Activated T-helper 9 cell treated with anti-CD3 and anti-CD28 coated beads, Interleukin-2, amount 50 U/mL, for 16 hours (primary cell): ENCODE data around the gene LAYN.

Experiments used
- DNase-seq: peaks from one replicate; pipeline ENCODE4 v3.0.0-alpha.2; 2020; ENCODE audit warnings: low read depth

Gene LAYN

GRCh38 chr11:111540114-111540936 lies at the start of gene LAYN:
Gene LAYN, plus strand, starts transcription at chr11:111540720. Its CDS starts 124 bp downstream, at chr11:111540844.
- no peak for DNase-seq

DNA sequence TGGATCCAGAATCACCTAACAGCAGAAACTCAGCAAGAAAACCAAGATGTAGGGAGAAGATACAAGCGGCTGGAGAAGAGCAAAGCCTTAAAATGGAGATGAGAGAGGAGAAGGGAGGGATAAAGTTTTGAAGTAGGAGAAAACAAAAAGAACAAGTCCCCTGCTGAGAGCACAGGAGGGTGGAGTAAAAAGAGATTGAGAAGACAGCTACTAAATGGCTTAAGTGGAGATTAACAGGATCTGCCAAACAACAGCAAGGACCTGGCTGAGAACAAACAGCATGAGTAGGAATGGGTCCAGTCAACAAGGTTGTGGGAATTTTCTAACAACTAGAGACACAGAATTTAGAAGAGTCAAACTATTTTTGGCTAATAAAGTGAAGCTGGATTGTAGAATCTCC lies 46.5 kb upstream of the LAYN start:
- no peak for DNase-seq

- no peak for DNase-seq
Observed at GRCh38 chr11:111499483-111499882, 41.0 kb upstream of the LAYN start.

DNA sequence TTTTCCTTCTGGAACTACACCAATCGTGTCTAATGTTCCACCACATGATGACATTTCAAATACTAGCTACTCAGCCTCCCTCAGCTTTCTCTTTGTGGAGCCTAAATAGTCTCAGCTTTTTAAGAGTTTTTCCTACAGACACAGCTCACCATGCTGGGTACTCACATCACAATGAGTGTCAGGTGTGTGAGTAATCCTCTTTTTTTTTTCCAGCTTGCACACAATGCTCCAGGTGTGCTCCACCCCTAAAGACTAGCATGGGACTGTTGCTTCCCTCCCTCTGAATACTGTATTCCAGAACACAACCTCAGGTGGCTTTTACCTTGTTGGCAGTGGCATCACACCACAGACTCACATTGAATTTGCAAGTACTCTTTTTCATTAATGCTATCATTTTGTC lies 40.0 kb upstream of the LAYN start:
- no peak for DNase-seq

- DNase-seq: no peak
Observed at GRCh38 chr11:111502611-111503010, 37.9 kb upstream of the LAYN start.

GRCh38 chr11:111510311-111510710 lies 30.2 kb upstream of the LAYN start:
- DNase-seq: no peak

DNA sequence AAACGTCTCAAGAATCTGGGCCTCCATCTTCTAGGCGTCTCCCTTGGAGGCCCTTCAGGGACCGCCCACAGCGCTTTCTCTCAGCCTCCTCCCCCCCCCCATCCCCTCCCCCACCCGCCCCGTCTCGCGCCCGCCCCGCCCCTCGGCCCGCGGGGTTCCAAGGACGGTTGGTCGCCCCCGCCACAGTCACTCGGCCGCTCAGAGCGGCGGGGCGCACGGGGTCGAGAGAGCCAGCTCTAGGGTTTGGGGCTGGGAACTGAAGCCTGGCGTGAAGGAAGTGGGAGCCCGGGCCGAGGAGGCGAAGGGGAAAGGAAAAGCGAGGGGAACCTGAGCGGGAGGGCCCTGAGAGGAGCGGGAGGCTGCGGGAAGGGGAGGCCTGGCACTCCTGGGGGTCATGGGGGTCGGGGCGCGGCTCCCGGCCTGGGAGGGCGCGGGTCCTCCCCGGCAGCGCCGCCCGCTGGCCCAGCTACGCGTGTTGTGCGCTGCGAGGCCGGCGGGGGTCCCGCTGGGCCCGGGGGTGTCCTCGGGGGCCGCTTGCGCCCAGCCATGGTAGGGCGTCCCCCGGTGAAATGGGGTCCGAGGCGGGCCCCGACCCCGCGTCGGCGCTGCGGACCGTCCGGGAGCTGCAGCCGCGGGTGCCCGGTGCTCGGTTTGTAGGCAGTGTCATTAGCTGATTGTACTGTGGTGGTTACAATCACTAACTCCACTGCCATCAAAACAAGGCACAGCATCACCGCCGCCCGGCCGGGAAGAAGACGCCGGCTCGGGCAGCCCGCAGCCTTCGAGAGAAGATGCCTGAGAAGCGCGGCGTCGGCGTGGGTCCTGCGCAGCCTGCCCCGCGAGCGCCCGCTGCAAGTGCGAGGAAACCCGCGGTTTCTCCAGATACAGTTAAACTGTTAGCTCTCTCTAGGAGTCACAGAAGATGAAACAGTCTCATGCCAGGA lies 28.0 kb upstream of the LAYN start, which contains the start of gene BTG4:
TSS of gene BTG4 (minus strand) at position 91 of the 944 bp plus-strand sequence. CDS start 13,610 bp downstream, outside the sequence.
- no peak for DNase-seq

- no peak for DNase-seq
Observed at GRCh38 chr11:111513240-111513605, 27.3 kb upstream of the LAYN start.

- no peak for DNase-seq
Observed at GRCh38 chr11:111514216-111515031, 26.1 kb upstream of the LAYN start, which contains the start of gene HOATZ. Gene HOATZ, plus strand, starts transcription at chr11:111514778. Its CDS starts 7 bp downstream, at chr11:111514785.

DNA sequence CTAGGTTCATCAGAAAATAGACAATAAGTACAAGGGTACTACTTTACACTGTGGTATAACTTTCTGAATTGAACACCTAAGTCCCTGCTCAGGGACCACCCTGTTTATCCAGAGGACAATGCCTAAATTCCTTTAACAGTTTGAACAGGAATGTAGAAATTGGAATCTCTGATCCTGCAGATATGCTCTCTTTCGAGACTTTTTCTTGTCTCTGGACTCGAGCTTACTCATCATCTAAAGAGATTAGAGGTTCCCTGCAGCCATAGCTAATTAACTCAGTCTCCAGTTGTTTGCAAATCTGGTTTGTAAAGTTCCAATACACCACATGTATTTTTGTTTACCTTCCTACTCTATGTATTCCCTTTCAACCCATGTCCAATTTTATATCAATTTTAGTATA lies 24.9 kb upstream of the LAYN start:
- no peak for DNase-seq

- DNase-seq: no peak
Observed at GRCh38 chr11:111518668-111519067, 21.9 kb upstream of the LAYN start.

GRCh38 chr11:111520560-111520959 lies 20.0 kb upstream of the LAYN start:
- DNase-seq: no peak

DNA sequence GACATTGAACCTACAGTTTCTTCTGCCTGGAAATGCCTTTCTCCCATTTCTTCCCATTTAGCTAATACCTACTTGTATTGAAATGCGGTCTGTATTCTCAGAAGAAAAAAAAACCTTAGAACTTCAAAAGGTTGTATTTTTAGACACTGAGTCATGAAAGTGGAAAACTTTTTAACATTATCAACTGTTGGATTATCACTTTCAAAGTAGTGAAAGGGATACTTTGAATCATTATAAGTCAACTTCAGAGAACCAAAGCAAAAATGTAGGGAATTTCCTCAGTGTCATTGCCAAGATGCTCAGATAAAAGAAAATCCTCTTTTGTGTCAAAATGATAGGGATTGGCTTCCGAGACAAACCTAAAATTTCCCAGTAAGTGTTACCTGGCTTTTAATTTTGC lies 19.4 kb upstream of the LAYN start:
- no peak for DNase-seq

GRCh38 chr11:111522426-111522825 lies 18.1 kb upstream of the LAYN start:
- no peak for DNase-seq

- DNase-seq: no peak
Observed at GRCh38 chr11:111523343-111523742, 17.2 kb upstream of the LAYN start.

- DNase-seq: no peak
Observed at GRCh38 chr11:111524056-111524455, 16.5 kb upstream of the LAYN start.

- DNase-seq: no peak
Observed at GRCh38 chr11:111525456-111525855, 15.1 kb upstream of the LAYN start.

GRCh38 chr11:111526501-111526900 lies 14.0 kb upstream of the LAYN start:
- no peak for DNase-seq

DNA sequence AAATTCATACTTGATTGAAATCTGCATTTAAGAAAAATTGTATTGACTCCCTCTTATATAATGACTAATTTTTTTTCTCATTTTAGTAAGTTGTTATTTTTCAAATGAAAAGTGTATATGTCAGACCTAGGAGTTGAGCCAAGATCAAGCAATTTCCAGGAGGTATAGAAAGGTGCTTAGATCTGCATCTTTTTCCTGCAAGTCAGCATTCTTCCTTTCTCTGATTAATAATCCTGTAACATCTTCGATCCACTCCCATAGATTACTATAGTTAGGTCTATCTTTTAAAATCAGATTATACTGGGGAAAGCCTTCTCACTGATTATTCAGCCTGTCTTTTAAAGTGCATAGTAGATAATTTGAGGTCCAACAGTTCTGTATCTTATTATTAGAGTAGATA lies 13.2 kb upstream of the LAYN start:
- no peak for DNase-seq

- DNase-seq: no peak
Observed at GRCh38 chr11:111528557-111528956, 12.0 kb upstream of the LAYN start.

GRCh38 chr11:111530091-111530490 lies 10.4 kb upstream of the LAYN start:
- DNase-seq: no peak

DNA sequence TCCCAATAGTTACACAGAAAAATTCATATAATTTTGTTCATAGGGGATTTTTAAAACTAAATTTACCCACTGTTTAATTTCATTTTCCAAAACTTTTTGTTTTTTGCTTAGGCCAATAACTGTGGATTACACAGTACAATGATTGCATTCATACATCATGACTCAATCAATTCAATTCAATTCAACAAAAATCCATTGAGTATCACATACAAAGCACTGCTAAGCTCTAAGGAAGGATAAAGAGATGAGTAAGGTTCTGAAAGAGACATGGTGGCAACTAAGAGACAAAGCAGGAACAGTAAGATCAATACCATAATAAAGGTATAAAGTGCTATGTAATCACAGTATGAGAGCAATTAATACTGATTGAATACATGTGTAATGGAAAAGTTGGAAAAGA lies 9.4 kb upstream of the LAYN start:
- DNase-seq: no peak
